PC-9 (cell line): ENCODE data around the gene ZNF280A.

Experiments used
- CTCF ChIP-seq: fragments of 200-600 bp; sonication (generic); conservative IDR thresholded peaks from 2 replicates; pipeline ENCODE4 v1.6.1; 2017; ENCODE audit warnings: mixed run types, antibody characterized with exemption, mild to moderate bottlenecking, moderate library complexity
- EZH2 ChIP-seq: fragments of 200-600 bp; sonication (generic); IDR thresholded peaks from 2 replicates; pipeline ENCODE4 v1.8.0; 2017; ENCODE audit warnings: antibody characterized with exemption, low read depth

GRCh38 chr22:22547692-22548300 lies 27.7 kb upstream of the ZNF280A start:
- no peak for TF ChIP-seq CTCF
- no peak for TF ChIP-seq EZH2
